Measurements from ENCODE around the gene MYO18A.

Gene MYO18A

DNA sequence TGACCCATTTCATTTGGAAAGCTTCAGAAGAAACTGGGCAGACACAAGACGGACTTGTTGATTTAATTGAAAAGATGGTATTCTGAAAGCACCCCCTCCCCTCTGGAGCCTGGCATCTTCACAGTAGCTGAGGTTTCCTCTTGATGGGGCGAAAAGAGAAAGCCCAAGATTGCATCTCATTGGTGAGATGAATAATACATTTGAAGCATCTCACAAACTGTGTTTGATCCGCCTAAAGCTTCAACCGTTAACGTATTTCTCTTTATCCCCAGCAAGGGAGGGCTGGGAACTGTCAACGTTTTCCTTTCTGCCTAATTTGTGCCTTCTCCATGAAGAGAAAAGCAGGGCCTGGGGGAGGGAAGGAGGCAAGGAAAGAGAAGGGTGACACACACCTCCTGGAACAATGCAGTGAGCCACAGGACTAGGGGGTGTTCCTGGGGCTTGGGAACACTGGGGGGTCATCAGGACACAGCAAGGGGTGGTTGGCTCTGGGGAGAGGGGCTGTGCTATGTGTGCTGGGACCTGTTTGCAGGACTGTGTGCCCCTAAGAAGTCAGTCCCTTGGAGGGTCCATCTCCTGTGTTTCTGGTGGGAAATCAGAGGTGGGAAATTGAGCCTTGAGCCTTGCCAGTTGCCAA is 155.8 kb downstream of the MYO18A start:
- no peak for DNase-seq (ENCODE audit: low spot score)

DNA sequence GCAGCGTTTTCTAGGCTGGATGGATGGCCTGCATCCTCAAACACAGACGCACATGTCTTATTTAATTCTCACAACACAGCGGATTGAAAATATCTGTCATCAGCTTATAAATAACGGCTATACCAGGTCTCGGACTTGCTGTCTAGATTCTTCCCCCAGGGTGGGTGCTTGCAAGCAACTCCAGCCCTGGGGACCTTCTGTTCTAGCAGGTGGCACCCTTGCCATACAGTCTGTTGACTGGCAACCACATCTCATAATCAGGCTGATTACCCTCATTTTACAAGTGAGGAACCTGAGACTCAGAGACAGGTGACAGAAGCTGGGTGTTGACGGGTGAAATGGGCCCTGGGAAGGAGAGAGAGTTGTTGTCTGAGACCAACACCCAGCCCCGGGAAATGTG is 158.1 kb downstream of the MYO18A start:
- DNase-seq (ENCODE audit: low spot score): no peak

DNA sequence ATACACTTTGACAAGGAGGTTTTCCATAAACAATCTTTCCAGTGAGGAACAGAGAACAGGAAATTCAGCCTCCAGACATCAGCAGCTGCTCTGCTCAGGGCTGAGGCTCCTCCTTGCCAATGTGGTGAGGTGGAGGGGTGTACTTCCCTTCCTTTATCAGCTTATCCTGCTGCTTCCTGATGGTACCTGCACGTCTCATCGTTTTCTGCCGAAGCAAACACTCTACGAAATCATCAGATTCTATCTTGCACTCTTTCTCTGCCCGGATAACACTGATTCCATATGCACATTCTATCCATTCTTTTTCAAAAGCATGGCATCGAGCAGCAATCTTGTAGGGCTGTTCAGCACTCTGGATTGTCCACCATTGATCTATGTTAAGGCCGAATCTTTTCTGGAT is 159.0 kb downstream of the MYO18A start:
- DNase-seq (ENCODE audit: low spot score): no peak

All from RKO (cell line).